Measurements from ENCODE around the gene RGS3.

RGS3 gene

GRCh38 chr9:113558632-113559502, 95.3 kb downstream of the RGS3 start:
- no peak overlapping the region for H3K27ac ChIP-seq (ENCODE audit: low read depth, low read length)

GRCh38 chr9:113559834-113560800, 96.6 kb downstream of the RGS3 start:
- no peak overlapping the region for H3K4me3 ChIP-seq (ENCODE audit: low read length)
- peaks cover 12% of the 10 kb centered on the region for H3K4me1 ChIP-seq (ENCODE audit: insufficient read depth, low read length)
- H3K27ac ChIP-seq (ENCODE audit: low read depth, low read length), result no peak overlapping the region
- H3K9ac ChIP-seq (ENCODE audit: low read depth, low read length), result no peak overlapping the region
- H3K27me3 ChIP-seq (ENCODE audit: insufficient read depth, low read length), result no peaks in the 10 kb centered on the region
- no peaks in the 10 kb centered on the region for H3K36me3 ChIP-seq (ENCODE audit: insufficient read depth, low read length)
- 90% methylated on average over 12 of the region's 12 CpGs for WGBS
- H3K9me3 ChIP-seq (ENCODE audit: insufficient read depth, low read depth, low read length), result no peaks in the 10 kb centered on the region

More at GRCh38 chr9:113558632-113559502, 95.3 kb downstream of the RGS3 start:
- Histone ChIP-seq H3K9me3 (ENCODE audit: insufficient read depth, low read depth, low read length) (no peaks in the 10 kb centered on the region), H3K27me3 (ENCODE audit: insufficient read depth, low read length) (no peaks in the 10 kb centered on the region), H3K9ac (ENCODE audit: low read depth, low read length) (no peak overlapping the region), H3K4me3 (ENCODE audit: low read length) (no peak overlapping the region), H3K36me3 (ENCODE audit: insufficient read depth, low read length) (no peaks in the 10 kb centered on the region), H3K4me1 (ENCODE audit: insufficient read depth, low read length) (no peaks in the 10 kb centered on the region)
- 87% methylated on average over 7 of the region's 7 CpGs for WGBS

- no peaks in the 10 kb centered on the region for H3K36me3 ChIP-seq (ENCODE audit: insufficient read depth, low read length)
- H3K9me3 ChIP-seq (ENCODE audit: insufficient read depth, low read depth, low read length), result no peaks in the 10 kb centered on the region
- H3K4me3 ChIP-seq (ENCODE audit: low read length), result no peak overlapping the region
- peaks cover 6% of the 10 kb centered on the region; the same call in 1 of the 2 replicates for H3K27me3 ChIP-seq (ENCODE audit: insufficient read depth, low read length)
- 80% methylated on average over 2 of the region's 2 CpGs for WGBS
- H3K9ac ChIP-seq (ENCODE audit: low read depth, low read length), result no peak overlapping the region
- peaks cover 20% of the 10 kb centered on the region for H3K4me1 ChIP-seq (ENCODE audit: insufficient read depth, low read length)
- no peak overlapping the region for H3K27ac ChIP-seq (ENCODE audit: low read depth, low read length)
Observed at GRCh38 chr9:113562653-113563381, 99.3 kb downstream of the RGS3 start.

- Histone ChIP-seq H3K4me3 (ENCODE audit: low read length) (no peak overlapping the region), H3K9me3 (ENCODE audit: insufficient read depth, low read depth, low read length) (no peaks in the 10 kb centered on the region), H3K27ac (ENCODE audit: low read depth, low read length) (no peak overlapping the region), H3K9ac (ENCODE audit: low read depth, low read length) (no peak overlapping the region; the same call in 1 of the 2 replicates), H3K27me3 (ENCODE audit: insufficient read depth, low read length) (peaks cover 6% of the 10 kb centered on the region; the same call in 1 of the 2 replicates), H3K36me3 (ENCODE audit: insufficient read depth, low read length) (no peaks in the 10 kb centered on the region), H3K4me1 (ENCODE audit: insufficient read depth, low read length) (peaks cover 20% of the 10 kb centered on the region)
- WGBS, result 81% methylated on average over 5 of the region's 5 CpGs
Observed at GRCh38 chr9:113563826-113564497, 100.4 kb downstream of the RGS3 start.

- Histone ChIP-seq H3K9me3 (ENCODE audit: insufficient read depth, low read depth, low read length) (no peaks in the 10 kb centered on the region), H3K27ac (ENCODE audit: low read depth, low read length) (no peak overlapping the region), H3K4me3 (ENCODE audit: low read length) (peak overlapping the region; percentile 56), H3K9ac (ENCODE audit: low read depth, low read length) (peak overlapping the region; percentile 62), H3K4me1 (ENCODE audit: insufficient read depth, low read length) (peaks cover 20% of the 10 kb centered on the region), H3K27me3 (ENCODE audit: insufficient read depth, low read length) (peaks cover 6% of the 10 kb centered on the region; the same call in 1 of the 2 replicates), H3K36me3 (ENCODE audit: insufficient read depth, low read length) (no peaks in the 10 kb centered on the region)
- WGBS, result 10% methylated on average over 20 of the region's 20 CpGs
Observed at GRCh38 chr9:113564498-113565237, 101.1 kb downstream of the RGS3 start.

GRCh38 chr9:113566016-113566711, 102.6 kb downstream of the RGS3 start:
- no peak overlapping the region for H3K27ac ChIP-seq (ENCODE audit: low read depth, low read length)
- WGBS, result 79% methylated on average over 8 of the region's 8 CpGs
- no peak overlapping the region for H3K4me3 ChIP-seq (ENCODE audit: low read length)

GRCh38 chr9:113566712-113567071, 103.2 kb downstream of the RGS3 start:
- Histone ChIP-seq H3K4me3 (ENCODE audit: low read length) (no peak overlapping the region), H3K36me3 (ENCODE audit: insufficient read depth, low read length) (no peaks in the 10 kb centered on the region), H3K27ac (ENCODE audit: low read depth, low read length) (no peak overlapping the region), H3K9me3 (ENCODE audit: insufficient read depth, low read depth, low read length) (peaks cover 5% of the 10 kb centered on the region; the same call in 1 of the 2 replicates), H3K27me3 (ENCODE audit: insufficient read depth, low read length) (peaks cover 6% of the 10 kb centered on the region; the same call in 1 of the 2 replicates), H3K9ac (ENCODE audit: low read depth, low read length) (no peak overlapping the region), H3K4me1 (ENCODE audit: insufficient read depth, low read length) (peaks cover 20% of the 10 kb centered on the region)
- WGBS, result 92% methylated on average over 3 of the region's 3 CpGs

More at GRCh38 chr9:113566016-113566711, 102.6 kb downstream of the RGS3 start:
- Histone ChIP-seq H3K27me3 (ENCODE audit: insufficient read depth, low read length) (peaks cover 6% of the 10 kb centered on the region; the same call in 1 of the 2 replicates), H3K4me1 (ENCODE audit: insufficient read depth, low read length) (peaks cover 20% of the 10 kb centered on the region), H3K36me3 (ENCODE audit: insufficient read depth, low read length) (no peaks in the 10 kb centered on the region), H3K9me3 (ENCODE audit: insufficient read depth, low read depth, low read length) (peaks cover under 1% of the 10 kb centered on the region; the same call in 1 of the 2 replicates), H3K9ac (ENCODE audit: low read depth, low read length) (no peak overlapping the region)

GRCh38 chr9:113567361-113568080, 104.0 kb downstream of the RGS3 start:
- no peak overlapping the region for H3K4me3 ChIP-seq (ENCODE audit: low read length)
- WGBS, result 93% methylated on average over 8 of the region's 8 CpGs
- no peak overlapping the region for H3K27ac ChIP-seq (ENCODE audit: low read depth, low read length)
- H3K9me3 ChIP-seq (ENCODE audit: insufficient read depth, low read depth, low read length), result peaks cover 5% of the 10 kb centered on the region; the same call in 1 of the 2 replicates
- H3K36me3 ChIP-seq (ENCODE audit: insufficient read depth, low read length), result no peaks in the 10 kb centered on the region
- H3K9ac ChIP-seq (ENCODE audit: low read depth, low read length), result no peak overlapping the region
- H3K4me1 ChIP-seq (ENCODE audit: insufficient read depth, low read length), result peaks cover 20% of the 10 kb centered on the region
- peaks cover 6% of the 10 kb centered on the region; the same call in 1 of the 2 replicates for H3K27me3 ChIP-seq (ENCODE audit: insufficient read depth, low read length)

- peaks cover 20% of the 10 kb centered on the region for H3K4me1 ChIP-seq (ENCODE audit: insufficient read depth, low read length)
- no peak overlapping the region for H3K4me3 ChIP-seq (ENCODE audit: low read length)
- peaks cover 5% of the 10 kb centered on the region; the same call in 1 of the 2 replicates for H3K9me3 ChIP-seq (ENCODE audit: insufficient read depth, low read depth, low read length)
- no peaks in the 10 kb centered on the region for H3K36me3 ChIP-seq (ENCODE audit: insufficient read depth, low read length)
- H3K27me3 ChIP-seq (ENCODE audit: insufficient read depth, low read length), result peaks cover 6% of the 10 kb centered on the region; the same call in 1 of the 2 replicates
- WGBS, result 94% methylated on average over 5 of the region's 5 CpGs
- H3K27ac ChIP-seq (ENCODE audit: low read depth, low read length), result no peak overlapping the region
- no peak overlapping the region for H3K9ac ChIP-seq (ENCODE audit: low read depth, low read length)
Observed at GRCh38 chr9:113568081-113568435, 104.5 kb downstream of the RGS3 start.

All from HUES64 (cell line).